Nephron (organoid): ENCODE measurements around the gene SKAP1.

Experiments used
- H3K27ac Mint-ChIP-seq, 3 experiments: 2 replicates each; pipeline ENCODE4 v1.8.0; 2020; ENCODE audit warnings: mixed read lengths in 3 of 3, mild to moderate bottlenecking in 2 of 3, moderate library complexity in 1 of 3
- H3K27me3 Mint-ChIP-seq: 2 replicates; pipeline ENCODE4 v1.8.0; 2021; ENCODE audit warnings: low read depth, mild to moderate bottlenecking, moderate library complexity, mixed read lengths
- H3K36me3 Mint-ChIP-seq: 2 replicates; pipeline ENCODE4 v1.8.0; 2020; ENCODE audit warnings: low read depth, mixed read lengths
- H3K4me1 Mint-ChIP-seq: 2 replicates; pipeline ENCODE4 v1.8.0; 2020; ENCODE audit warnings: mixed read lengths
- H3K4me3 Mint-ChIP-seq, 3 experiments: 2 replicates each; pipeline ENCODE4 v1.8.0; 2020; ENCODE audit warnings: mild to moderate bottlenecking in 3 of 3, mixed read lengths in 3 of 3, moderate library complexity in 2 of 3
- H3K9me3 Mint-ChIP-seq: 2 replicates; pipeline ENCODE4 v1.8.0; 2020; ENCODE audit warnings: mixed read lengths
- CTCF ChIP-seq, 3 experiments: fragments of 200-600 bp; sonication (generic); IDR thresholded peaks; one replicate each; pipeline ENCODE4 v1.5.0; 2021; ENCODE audit warnings: antibody characterized with exemption in 3 of 3; ENCODE audit not compliant: unreplicated experiment in 3 of 3

SKAP1 gene

GRCh38 chr17:48462946-48463345 is 32.9 kb upstream of the SKAP1 start:
- Mint-ChIP-seq H3K9me3 (no peaks in the 10 kb centered on the region), H3K27ac (peak overlapping the region in 2 of 3 experiments; percentile 36 to 57), H3K4me3 (no peak overlapping the region), H3K4me1 (peaks cover 14% of the 10 kb centered on the region), H3K27me3 (peaks cover 74% of the 10 kb centered on the region), H3K36me3 (no peaks in the 10 kb centered on the region)
- no peak for TF ChIP-seq CTCF (IDR thresholded peaks at IDR 0.05; ENCODE audit: unreplicated experiment in 3 of 3)

DNA sequence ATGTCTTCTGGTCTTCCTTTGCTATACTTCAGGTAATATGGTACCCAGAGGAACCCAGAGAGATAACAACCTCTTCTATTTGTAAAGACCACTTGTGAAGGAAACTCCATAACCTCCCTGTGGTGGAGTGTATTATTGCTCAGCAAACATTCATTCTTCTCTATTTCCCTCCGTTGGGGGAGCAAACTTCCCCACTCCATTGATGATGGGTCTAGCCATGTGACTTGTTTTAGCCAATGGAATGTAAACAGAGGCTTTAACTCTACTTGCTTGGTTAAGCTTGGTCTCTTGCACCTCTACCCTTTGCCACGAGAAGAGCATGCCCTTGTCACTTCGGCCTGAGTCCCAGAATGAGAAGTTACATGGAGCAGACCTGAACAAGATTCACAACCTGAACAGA is 30.0 kb upstream of the SKAP1 start:
- H3K27ac Mint-ChIP-seq = no peak overlapping the region
- peaks cover 3% of the 10 kb centered on the region for H3K9me3 Mint-ChIP-seq
- H3K4me1 Mint-ChIP-seq = peaks cover 14% of the 10 kb centered on the region
- peaks cover 82% of the 10 kb centered on the region for H3K27me3 Mint-ChIP-seq
- no peaks in the 10 kb centered on the region for H3K36me3 Mint-ChIP-seq
- no peak overlapping the region for H3K4me3 Mint-ChIP-seq
- TF ChIP-seq CTCF (IDR thresholded peaks at IDR 0.05; ENCODE audit: unreplicated experiment in 3 of 3) = no peak

DNA sequence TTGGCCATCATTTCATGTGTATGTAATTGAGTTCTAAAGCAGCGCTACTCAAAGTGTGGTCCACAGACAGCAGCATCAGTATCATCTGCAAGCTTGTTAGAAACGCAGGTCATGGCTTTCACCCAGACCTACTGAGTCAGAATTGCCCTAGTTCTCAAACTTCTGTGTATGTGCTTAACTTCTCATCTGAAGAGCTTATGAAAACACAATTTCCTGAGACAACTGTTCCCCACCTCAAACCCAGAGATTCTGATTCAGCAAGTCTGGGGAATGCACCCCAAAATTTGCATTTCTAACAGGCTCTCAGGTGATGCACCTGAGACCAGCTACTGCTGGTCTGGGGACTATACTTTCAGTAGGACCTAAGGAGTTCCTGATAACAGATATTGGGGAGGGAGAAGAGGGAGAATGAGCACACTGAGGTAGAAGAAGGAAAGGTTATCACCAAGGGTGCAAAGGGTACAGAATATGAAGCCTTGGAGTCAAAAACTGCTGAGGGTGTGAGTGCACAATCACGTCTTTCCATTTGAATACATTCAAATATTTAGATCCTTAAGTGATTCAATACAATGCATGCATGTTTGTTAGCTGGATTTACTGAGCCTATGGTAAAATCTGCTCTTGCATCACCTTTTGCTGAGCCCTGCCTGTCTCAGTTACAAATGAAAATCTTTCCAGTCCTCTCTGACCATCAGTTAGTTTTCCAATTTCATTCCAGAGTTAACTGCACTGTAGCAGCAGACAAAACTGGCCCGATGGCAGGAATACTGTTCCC is 29.2 kb upstream of the SKAP1 start:
- no peak overlapping the region for H3K4me3 Mint-ChIP-seq
- H3K27ac Mint-ChIP-seq = no peak overlapping the region
- peaks cover 14% of the 10 kb centered on the region for H3K4me1 Mint-ChIP-seq
- TF ChIP-seq CTCF (IDR thresholded peaks at IDR 0.05; ENCODE audit: unreplicated experiment in 3 of 3) = no peak
- peaks cover 8% of the 10 kb centered on the region for H3K9me3 Mint-ChIP-seq
- H3K27me3 Mint-ChIP-seq = peaks cover 82% of the 10 kb centered on the region
- H3K36me3 Mint-ChIP-seq = no peaks in the 10 kb centered on the region

- H3K27me3 Mint-ChIP-seq = peaks cover 82% of the 10 kb centered on the region
- H3K4me3 Mint-ChIP-seq = peak overlapping the region in 2 of 3 experiments; percentile 7 to 70
- no peak overlapping the region for H3K27ac Mint-ChIP-seq
- H3K36me3 Mint-ChIP-seq = no peaks in the 10 kb centered on the region
- H3K4me1 Mint-ChIP-seq = no peaks in the 10 kb centered on the region
- peaks cover 17% of the 10 kb centered on the region for H3K9me3 Mint-ChIP-seq
- TF ChIP-seq CTCF (IDR thresholded peaks at IDR 0.05; ENCODE audit: unreplicated experiment in 3 of 3) = peak; percentile 97 to 98 (median 97)
Measured at GRCh38 chr17:48457080-48457836, 27.2 kb upstream of the SKAP1 start.

GRCh38 chr17:48456589-48456988 is 26.6 kb upstream of the SKAP1 start:
- peaks cover 17% of the 10 kb centered on the region for H3K9me3 Mint-ChIP-seq
- H3K27me3 Mint-ChIP-seq = peaks cover 83% of the 10 kb centered on the region
- no peak for TF ChIP-seq CTCF (IDR thresholded peaks at IDR 0.05; ENCODE audit: unreplicated experiment in 3 of 3)
- H3K27ac Mint-ChIP-seq = peak overlapping the region in 1 of 3 experiments; percentile 52
- peak overlapping the region in 2 of 3 experiments; percentile 49 to 70 for H3K4me3 Mint-ChIP-seq
- H3K36me3 Mint-ChIP-seq = no peaks in the 10 kb centered on the region
- no peaks in the 10 kb centered on the region for H3K4me1 Mint-ChIP-seq
